Spinal cord (tissue), 10 donors: ENCODE measurements around the gene GTF2H4. TPM values are rescaled to one million over a fixed set of nuclear protein-coding genes. Genes with fewer than 3 reads are reported as not detected.
"Not testable (repeated sequence)": the region's sequence is repeated elsewhere in the genome, so short reads cannot be mapped to it uniquely, and the experiment has no call there.

Experiments used
- DNase-seq, 6 donors: peaks; one replicate each; pipeline versions ENCODE4 v3.0.0 to v3.0.0-alpha.2; 2013 to 2015; ENCODE audit warnings: low spot score in 6 of 6, low read depth in 4 of 6
- H3K27ac ChIP-seq: one replicate; pipeline ENCODE4 v1.5.1; 2013; ENCODE audit warnings: low read depth, low read length, control low read depth
- H3K27me3 ChIP-seq: one replicate; pipeline ENCODE4 v1.6.1; 2013; ENCODE audit warnings: low read length; ENCODE audit not compliant: control insufficient read depth, insufficient read depth
- H3K36me3 ChIP-seq: one replicate; pipeline ENCODE4 v1.6.1; 2013; ENCODE audit warnings: low read length; ENCODE audit not compliant: control insufficient read depth, insufficient read depth
- H3K4me1 ChIP-seq: one replicate; pipeline ENCODE4 v1.6.1; 2013; ENCODE audit warnings: low read length; ENCODE audit not compliant: control insufficient read depth, insufficient read depth
- H3K4me3 ChIP-seq: one replicate; pipeline ENCODE4 v1.5.1; 2013; ENCODE audit warnings: low read depth, low read length, control low read depth
- H3K9me3 ChIP-seq: one replicate; pipeline ENCODE4 v1.6.1; 2013; ENCODE audit warnings: low read length; ENCODE audit not compliant: control insufficient read depth, insufficient read depth
- WGBS: methylation state at CpG from one replicate; pipeline ENCODE4 v1.1.5; 2013; ENCODE audit warnings: missing lambda C conversion rate; ENCODE audit not compliant: insufficient coverage; 5-methylcytosine and 5-hydroxymethylcytosine counted together
- polyA plus RNA-seq, 2 donors: library from polyadenylated mRNA; unstranded; fragments of 120-200 nt; gene quantifications; one replicate each; pipeline ENCODE4 v1.2.1, GENCODE V29; 2013; ENCODE audit not compliant: insufficient read length in 2 of 2
- total RNA-seq, 2 donors: library from RNA; depleted of rRNA in 1 of 2; stranded (reverse); fragments of 120-200 nt in 1 of 2; fragments of >200 nt in 1 of 2; gene quantifications; one replicate each; pipeline versions ENCODE4 v1.2.3 to v1.2.4, GENCODE V29; 2013 to 2014
- donor health status: healthy.

GTF2H4 gene
- total and polyA plus RNA-seq, 4 donors: 20.6 to 48.4 (median 35.1) TPM

DNA sequence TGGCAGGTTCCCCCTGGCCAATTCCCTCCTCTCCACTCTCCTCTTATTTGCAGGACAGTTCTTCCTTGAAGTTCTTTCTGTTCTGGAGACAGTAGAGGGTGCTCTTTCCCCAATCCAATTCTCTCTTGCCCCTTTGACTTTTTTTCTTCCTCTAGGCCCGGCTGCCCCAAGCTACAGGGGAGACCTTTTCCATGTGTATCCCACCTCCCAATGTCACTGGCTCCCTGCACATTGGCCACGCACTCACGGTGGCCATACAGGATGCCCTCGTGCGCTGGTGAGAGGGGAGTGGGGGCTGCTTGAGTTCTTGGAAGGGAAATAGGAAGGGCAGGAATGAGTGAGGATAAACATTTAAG, 7.6 kb downstream of the GTF2H4 start:
- H3K27me3 ChIP-seq: no peaks in the 10 kb centered on the region
- DNase-seq: peak; percentile 59 to 90 (median 72)
- peak overlapping the region; percentile 86 for H3K27ac ChIP-seq
- H3K9me3 ChIP-seq: no peaks in the 10 kb centered on the region
- WGBS: 12% methylated on average over 4 of the region's 5 CpGs
- H3K4me3 ChIP-seq: no peak overlapping the region
- H3K4me1 ChIP-seq: peaks cover 43% of the 10 kb centered on the region
- H3K36me3 ChIP-seq: peaks cover 67% of the 10 kb centered on the region

- Histone ChIP-seq H3K4me1 (peaks cover 43% of the 10 kb centered on the region), H3K27ac (no peak overlapping the region), H3K36me3 (peaks cover 68% of the 10 kb centered on the region), H3K4me3 (no peak overlapping the region), H3K9me3 (no peaks in the 10 kb centered on the region), H3K27me3 (no peaks in the 10 kb centered on the region)
- DNase-seq: no peak
- WGBS: 81% methylated on average over 7 of the region's 7 CpGs
These were observed 9.0 kb downstream of the GTF2H4 start for GRCh38 chr6:30917041-30917440.

DNA sequence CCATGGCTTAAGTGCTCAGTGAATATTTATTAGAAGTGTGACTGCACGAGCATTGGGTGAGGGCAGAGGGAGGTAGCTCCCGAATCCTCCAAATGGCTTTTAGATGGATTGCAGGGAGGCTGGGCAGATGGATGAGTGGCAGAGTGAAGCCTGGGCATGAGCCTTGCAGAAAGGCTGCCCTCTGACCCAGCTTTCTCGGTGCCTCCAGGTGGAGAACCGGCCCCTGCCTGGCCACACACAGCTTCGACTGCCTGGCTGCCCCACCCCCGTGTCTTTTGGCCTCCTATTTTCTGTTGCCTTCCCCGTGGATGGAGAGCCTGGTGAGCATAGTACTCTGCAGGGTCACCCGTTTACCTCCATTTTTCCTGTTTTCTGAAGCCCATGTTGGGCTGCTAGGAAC, 9.5 kb downstream of the GTF2H4 start:
- Histone ChIP-seq H3K27me3 (no peaks in the 10 kb centered on the region), H3K27ac (no peak overlapping the region), H3K4me3 (no peak overlapping the region), H3K36me3 (peaks cover 68% of the 10 kb centered on the region), H3K9me3 (no peaks in the 10 kb centered on the region), H3K4me1 (peaks cover 43% of the 10 kb centered on the region)
- no peak for DNase-seq
- 82% methylated on average over 8 of the region's 8 CpGs for WGBS

- H3K27ac ChIP-seq: no peak overlapping the region
- H3K36me3 ChIP-seq: peaks cover 73% of the 10 kb centered on the region
- peaks cover 40% of the 10 kb centered on the region for H3K4me1 ChIP-seq
- H3K9me3 ChIP-seq: no peaks in the 10 kb centered on the region
- H3K4me3 ChIP-seq: no peak overlapping the region
- H3K27me3 ChIP-seq: no peaks in the 10 kb centered on the region
- no peak for DNase-seq
- 95% methylated on average over 8 of the region's 8 CpGs for WGBS
These were observed 10.7 kb downstream of the GTF2H4 start for GRCh38 chr6:30918670-30919069.

DNA sequence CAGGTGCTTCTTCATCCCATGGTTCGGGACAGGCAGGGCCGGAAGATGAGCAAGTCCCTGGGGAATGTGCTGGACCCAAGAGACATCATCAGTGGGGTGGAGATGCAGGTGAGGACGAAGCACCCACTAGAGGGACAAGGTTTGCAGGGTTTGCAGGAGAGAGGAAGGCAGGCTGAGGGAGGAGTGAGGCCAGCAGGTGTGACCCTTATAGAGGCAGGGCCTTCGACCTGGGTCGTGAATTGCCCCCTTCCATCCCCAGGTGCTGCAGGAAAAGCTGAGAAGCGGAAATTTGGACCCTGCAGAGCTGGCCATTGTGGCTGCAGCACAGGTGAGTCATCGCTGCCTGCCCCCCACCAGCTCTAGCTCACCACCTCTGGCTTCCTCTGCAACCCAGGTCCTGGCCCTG, 14.4 kb downstream of the GTF2H4 start:
- H3K4me3 ChIP-seq: no peak overlapping the region
- no peaks in the 10 kb centered on the region for H3K9me3 ChIP-seq
- no peaks in the 10 kb centered on the region for H3K27me3 ChIP-seq
- peaks cover 93% of the 10 kb centered on the region for H3K36me3 ChIP-seq
- H3K27ac ChIP-seq: no peak overlapping the region
- WGBS: 90% methylated on average over 7 of the region's 7 CpGs
- DNase-seq: no peak
- peaks cover 7% of the 10 kb centered on the region for H3K4me1 ChIP-seq

- 77% methylated on average over 8 of the region's 9 CpGs for WGBS
- H3K27ac ChIP-seq, H3K27me3 ChIP-seq, H3K9me3 ChIP-seq, H3K4me3 ChIP-seq, DNase-seq, H3K4me1 ChIP-seq: not testable (repeated sequence)
- peaks cover 79% of the 10 kb centered on the region for H3K36me3 ChIP-seq
These were observed 16.1 kb downstream of the GTF2H4 start for GRCh38 chr6:30924040-30924627.

- Histone ChIP-seq H3K4me1 (no peaks in the 10 kb centered on the region), H3K27me3 (no peaks in the 10 kb centered on the region), H3K4me3 (no peak overlapping the region), H3K36me3 (peaks cover 54% of the 10 kb centered on the region), H3K27ac (no peak overlapping the region), H3K9me3 (peaks cover 3% of the 10 kb centered on the region)
- 94% methylated on average over 2 of the region's 4 CpGs for WGBS
- DNase-seq: no peak
These were observed 18.6 kb downstream of the GTF2H4 start for GRCh38 chr6:30926644-30927043.

DNA sequence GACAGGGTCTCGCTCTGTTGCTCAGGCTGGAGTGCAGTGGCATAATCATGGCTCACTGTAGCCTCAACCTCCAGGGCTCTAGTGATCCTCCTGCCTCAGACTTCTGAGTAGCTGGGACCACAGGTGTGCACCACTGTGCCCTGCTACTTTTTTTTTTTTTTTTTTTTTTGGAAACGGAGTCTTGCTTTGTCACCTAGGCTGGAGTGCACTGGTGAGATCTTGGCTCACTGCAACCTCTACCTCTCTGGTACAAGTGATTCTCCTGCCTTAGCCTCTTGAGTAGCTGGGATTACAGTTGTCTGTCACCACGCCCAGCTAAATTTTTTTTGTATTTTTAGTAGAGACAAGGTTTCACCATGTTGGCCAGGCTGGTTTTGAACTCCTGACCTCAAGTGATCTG, 19.1 kb downstream of the GTF2H4 start:
- DNase-seq, H3K9me3 ChIP-seq, H3K27me3 ChIP-seq, H3K27ac ChIP-seq, H3K4me3 ChIP-seq, H3K4me1 ChIP-seq: not testable (repeated sequence)
- H3K36me3 ChIP-seq: peaks cover 49% of the 10 kb centered on the region
- 100% methylated on average over 2 of the region's 3 CpGs for WGBS

DNA sequence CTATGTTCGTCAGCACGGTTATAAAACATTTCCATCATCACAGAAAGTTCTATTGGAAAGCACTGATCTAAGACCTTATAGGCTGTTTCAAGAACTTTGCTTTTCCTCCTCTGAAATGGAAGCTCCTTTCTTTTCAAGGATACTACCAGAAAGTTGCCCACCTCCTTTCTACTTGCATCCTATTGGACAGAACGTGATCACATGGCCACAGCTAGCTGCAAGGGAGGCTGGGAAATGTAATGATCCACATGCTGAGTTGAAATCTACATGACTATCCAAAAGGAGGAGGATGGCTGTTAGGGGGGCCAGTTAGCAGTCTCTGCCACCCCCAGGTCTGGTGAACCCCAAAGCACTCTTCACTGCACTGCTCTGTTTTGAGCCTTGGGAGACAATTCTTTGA, 20.7 kb downstream of the GTF2H4 start:
- DNase-seq: no peak
- Histone ChIP-seq H3K36me3 (peaks cover 33% of the 10 kb centered on the region), H3K27ac (no peak overlapping the region), H3K4me1 (no peaks in the 10 kb centered on the region), H3K9me3 (peaks cover 3% of the 10 kb centered on the region), H3K27me3 (no peaks in the 10 kb centered on the region), H3K4me3 (no peak overlapping the region)
- WGBS: 100% methylated on average over 2 of the region's 3 CpGs

GRCh38 chr6:30930506-30930905, 22.5 kb downstream of the GTF2H4 start:
- Histone ChIP-seq H3K36me3 (peaks cover 17% of the 10 kb centered on the region), H3K4me3 (no peak overlapping the region), H3K4me1 (no peaks in the 10 kb centered on the region), H3K27me3 (no peaks in the 10 kb centered on the region), H3K27ac (no peak overlapping the region), H3K9me3 (peaks cover 4% of the 10 kb centered on the region)
- DNase-seq: no peak
- WGBS: 95% methylated on average over 3 of the region's 4 CpGs
